Calu3 (cell line): Measurements from ENCODE around the gene SNX6. TPM values are rescaled to one million over a fixed set of nuclear protein-coding genes. Genes with fewer than 3 reads are reported as not detected.

Experiments used
- Bru-seq: library from RNA; stranded (reverse); fragments of 400-500 nt; gene quantifications from one replicate; lab custom pipeline; 2021; lab: Mats Ljungman, UMichigan
- BruChase-seq, 2 experiments: library from RNA; stranded (reverse); fragments of 400-500 nt; gene quantifications; one replicate each; lab custom pipeline; 2021; lab: Mats Ljungman, UMichigan
- BruUV-seq: library from RNA; stranded (reverse); fragments of 400-500 nt; replicated peaks from 2 replicates; lab custom pipeline; 2021; lab: Mats Ljungman, UMichigan
- CTCF ChIA-PET: fragments of 300-600 bp; sonication (Branson Sonifier 250); formaldehyde crosslinking; loops from one replicate; lab custom pipeline; 2022; ENCODE audit warnings: antibody characterized with exemption; lab: Charles Lee
- DNase-seq: peaks from one replicate; pipeline ENCODE4 v3.0.0; 2022
- H3K27ac Mint-ChIP-seq: one replicate; pipeline ENCODE4 v1.8.0; 2022; ENCODE audit warnings: mixed read lengths; ENCODE audit not compliant: unreplicated experiment
- H3K27me3 Mint-ChIP-seq: one replicate; pipeline ENCODE4 v1.8.0; 2022; ENCODE audit warnings: mixed read lengths; ENCODE audit not compliant: unreplicated experiment
- H3K36me3 Mint-ChIP-seq: one replicate; pipeline ENCODE4 v1.8.0; 2022; ENCODE audit warnings: mild to moderate bottlenecking, moderate library complexity, mixed read lengths; ENCODE audit not compliant: insufficient read depth, unreplicated experiment
- H3K4me1 Mint-ChIP-seq: one replicate; pipeline ENCODE4 v1.8.0; 2022; ENCODE audit warnings: mild to moderate bottlenecking, low read depth, mixed read lengths; ENCODE audit not compliant: unreplicated experiment
- H3K4me3 Mint-ChIP-seq: one replicate; pipeline ENCODE4 v1.8.0; 2022; ENCODE audit warnings: mild to moderate bottlenecking, low read depth, moderate library complexity, mixed read lengths; ENCODE audit not compliant: unreplicated experiment
- H3K9me3 Mint-ChIP-seq: one replicate; pipeline ENCODE4 v1.8.0; 2022; ENCODE audit warnings: low read depth, mixed read lengths; ENCODE audit not compliant: unreplicated experiment
- intact Hi-C: fragments of 100-400 bp; cut with micrococcal nuclease; formaldehyde crosslinking; loops from one replicate; pipeline ENCODE4 v1.10.0; 2022; ENCODE audit not compliant: unreplicated experiment
- long read RNA-seq: library from polyadenylated mRNA; stranded (forward); transcript quantifications from one replicate; pipeline ENCODE4 v2.0.0, GENCODE V29; 2022
- total RNA-seq: library from RNA; stranded (reverse); gene quantifications from 2 replicates; pipeline ENCODE4 v1.2.3, GENCODE V29; 2022
- TF ChIP-seq, protein P1 (sequence below): fragments of 200-600 bp; IDR thresholded peaks from one replicate; pipeline ENCODE4 v1.8.0; 2022; ENCODE audit warnings: antibody characterized with exemption; ENCODE audit not compliant: unreplicated experiment

Gene SNX6
- total RNA-seq (59.2 and 64.1 TPM in 2 replicates), Bru-seq, nascent RNA (percentile 75 among the genes with signal in this experiment), BruChase-seq, experiment 1, labeled RNA remaining after a 6-hour chase (percentile 81 among the genes with signal in this experiment), BruChase-seq, experiment 2, labeled RNA remaining after a 2-hour chase (percentile 74 among the genes with signal in this experiment)
- long read RNA-seq, transcript SNX6-202 (13 exons, 3,398 nt), result minor isoform, 13 of 141 reads
- long read RNA-seq, transcript SNX6-201 (14 exons, 2,001 nt), result major isoform, 106 of 141 reads
- long read RNA-seq, partial matches to known transcripts, result 9 of 141 reads
- long read RNA-seq, other reads (novel, unspliced or antisense), result 13 of 141 reads

DNA sequence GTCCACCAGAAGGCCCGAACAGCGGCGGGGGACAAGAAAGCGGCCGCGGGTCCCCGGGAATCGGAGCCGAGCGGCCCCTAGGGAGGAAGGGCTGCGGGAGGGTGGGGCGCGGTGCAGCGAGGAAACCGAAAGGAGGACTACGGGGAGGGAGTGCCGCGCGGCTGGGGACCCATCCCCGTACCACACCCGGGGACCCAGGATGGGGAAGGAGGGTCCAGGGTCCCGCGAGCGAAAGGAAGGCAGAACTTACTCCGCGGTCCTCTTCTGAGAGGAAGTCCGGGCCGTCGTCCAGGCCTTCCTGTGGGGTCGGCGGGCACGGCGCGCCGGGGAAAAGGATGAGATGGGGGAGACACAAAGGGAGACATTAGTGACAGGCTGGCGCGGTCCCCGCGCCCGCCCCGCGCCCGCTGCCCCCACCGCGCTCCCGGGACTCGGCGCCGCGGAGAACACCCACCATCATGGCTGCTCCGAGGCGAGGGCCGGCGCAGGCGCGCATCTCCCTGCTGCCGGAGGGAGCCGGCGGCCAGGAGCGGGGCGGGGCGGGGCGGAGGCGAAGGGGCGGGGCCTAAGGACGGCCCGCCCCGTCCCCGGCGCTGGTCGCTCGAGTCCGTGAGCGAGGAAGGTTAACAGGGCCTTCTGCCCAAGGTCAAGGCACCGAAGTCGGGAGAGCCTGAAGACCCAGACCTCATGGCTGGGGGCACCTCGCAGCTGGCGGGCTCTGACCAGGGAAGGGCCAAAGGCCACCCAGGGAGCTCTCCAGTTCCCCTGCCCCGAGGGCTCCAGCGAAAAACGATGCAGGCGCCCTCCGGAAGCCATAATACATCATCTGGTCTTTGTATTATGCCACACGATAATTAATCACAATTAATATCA, at the start of gene SNX6:
Gene SNX6 (minus strand): TSS at position 492 of the 873 bp plus-strand sequence. CDS start 32 bp downstream, at position 460.
- H3K27me3 Mint-ChIP-seq, result no peaks in the 10 kb centered on the region
- H3K27ac Mint-ChIP-seq, result peak within 1 kb of the TSS; percentile 94
- no peaks in the 10 kb centered on the region for H3K4me1 Mint-ChIP-seq
- BruUV-seq, result no TSS peak
- intact Hi-C loops, result no loop called here
- H3K36me3 Mint-ChIP-seq, result peaks cover 17% of the 10 kb centered on the region
- TF ChIP-seq, protein P1, sequence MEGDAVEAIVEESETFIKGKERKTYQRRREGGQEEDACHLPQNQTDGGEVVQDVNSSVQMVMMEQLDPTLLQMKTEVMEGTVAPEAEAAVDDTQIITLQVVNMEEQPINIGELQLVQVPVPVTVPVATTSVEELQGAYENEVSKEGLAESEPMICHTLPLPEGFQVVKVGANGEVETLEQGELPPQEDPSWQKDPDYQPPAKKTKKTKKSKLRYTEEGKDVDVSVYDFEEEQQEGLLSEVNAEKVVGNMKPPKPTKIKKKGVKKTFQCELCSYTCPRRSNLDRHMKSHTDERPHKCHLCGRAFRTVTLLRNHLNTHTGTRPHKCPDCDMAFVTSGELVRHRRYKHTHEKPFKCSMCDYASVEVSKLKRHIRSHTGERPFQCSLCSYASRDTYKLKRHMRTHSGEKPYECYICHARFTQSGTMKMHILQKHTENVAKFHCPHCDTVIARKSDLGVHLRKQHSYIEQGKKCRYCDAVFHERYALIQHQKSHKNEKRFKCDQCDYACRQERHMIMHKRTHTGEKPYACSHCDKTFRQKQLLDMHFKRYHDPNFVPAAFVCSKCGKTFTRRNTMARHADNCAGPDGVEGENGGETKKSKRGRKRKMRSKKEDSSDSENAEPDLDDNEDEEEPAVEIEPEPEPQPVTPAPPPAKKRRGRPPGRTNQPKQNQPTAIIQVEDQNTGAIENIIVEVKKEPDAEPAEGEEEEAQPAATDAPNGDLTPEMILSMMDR, result no peak
- CTCF ChIA-PET, result interaction anchor here (1.0 kb wide), 1 partner anchor 8 kb away, joined by 3 read pairs; no protein-coding TSS in a partner anchor
- DNase-seq, result peak; percentile 82
- H3K9me3 Mint-ChIP-seq, result peaks cover 2% of the 10 kb centered on the region
- peak within 1 kb of the TSS; percentile 90 for H3K4me3 Mint-ChIP-seq

DNA sequence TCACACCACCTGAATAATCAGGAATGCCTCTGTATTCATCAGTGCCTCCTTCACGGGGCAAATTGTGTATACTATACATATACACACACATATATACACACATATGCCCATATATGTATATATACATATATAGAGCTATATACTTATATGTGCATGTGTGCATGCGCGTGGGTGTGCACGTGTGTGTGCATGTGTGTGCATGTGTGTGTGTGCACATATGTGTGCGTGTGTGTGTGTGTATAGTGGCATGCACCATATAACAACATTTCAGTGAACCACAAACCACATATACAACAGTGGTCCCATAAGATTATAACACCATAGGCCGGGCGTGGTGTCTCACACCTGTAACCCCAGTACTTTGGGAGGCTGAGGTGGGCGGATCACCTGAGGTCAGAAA, 48.8 kb upstream of the SNX6 start:
- H3K9me3 Mint-ChIP-seq, result no peaks in the 10 kb centered on the region
- CTCF ChIA-PET, result no interaction called here
- intact Hi-C loops, result loop anchor here (10.0 kb wide), 1 partner anchor 746 kb away; no protein-coding TSS in a partner anchor
- no peaks in the 10 kb centered on the region for H3K4me1 Mint-ChIP-seq
- no peak overlapping the region for H3K27ac Mint-ChIP-seq
- DNase-seq, result no peak
- H3K27me3 Mint-ChIP-seq, result no peaks in the 10 kb centered on the region
- BruUV-seq, result no TSS peak
- TF ChIP-seq, protein P1, result no peak
- no peak overlapping the region for H3K4me3 Mint-ChIP-seq
- H3K36me3 Mint-ChIP-seq, result peaks cover 4% of the 10 kb centered on the region

- CTCF ChIA-PET, result interaction anchor here (0.6 kb wide), 1 partner anchor 35 kb away, joined by 3 read pairs; no protein-coding TSS in a partner anchor
- TF ChIP-seq, protein P1, result no peak
- peaks cover 4% of the 10 kb centered on the region for H3K36me3 Mint-ChIP-seq
- H3K27me3 Mint-ChIP-seq, result no peaks in the 10 kb centered on the region
- no peak overlapping the region for H3K4me3 Mint-ChIP-seq
- no TSS peak for BruUV-seq
- intact Hi-C loops, result loop anchor here (10.0 kb wide), 1 partner anchor 746 kb away; no protein-coding TSS in a partner anchor
- DNase-seq, result no peak
- no peaks in the 10 kb centered on the region for H3K9me3 Mint-ChIP-seq
- H3K27ac Mint-ChIP-seq, result no peak overlapping the region
- no peaks in the 10 kb centered on the region for H3K4me1 Mint-ChIP-seq
Measured at GRCh38 chr14:34678306-34678705, 48.4 kb upstream of the SNX6 start.

DNA sequence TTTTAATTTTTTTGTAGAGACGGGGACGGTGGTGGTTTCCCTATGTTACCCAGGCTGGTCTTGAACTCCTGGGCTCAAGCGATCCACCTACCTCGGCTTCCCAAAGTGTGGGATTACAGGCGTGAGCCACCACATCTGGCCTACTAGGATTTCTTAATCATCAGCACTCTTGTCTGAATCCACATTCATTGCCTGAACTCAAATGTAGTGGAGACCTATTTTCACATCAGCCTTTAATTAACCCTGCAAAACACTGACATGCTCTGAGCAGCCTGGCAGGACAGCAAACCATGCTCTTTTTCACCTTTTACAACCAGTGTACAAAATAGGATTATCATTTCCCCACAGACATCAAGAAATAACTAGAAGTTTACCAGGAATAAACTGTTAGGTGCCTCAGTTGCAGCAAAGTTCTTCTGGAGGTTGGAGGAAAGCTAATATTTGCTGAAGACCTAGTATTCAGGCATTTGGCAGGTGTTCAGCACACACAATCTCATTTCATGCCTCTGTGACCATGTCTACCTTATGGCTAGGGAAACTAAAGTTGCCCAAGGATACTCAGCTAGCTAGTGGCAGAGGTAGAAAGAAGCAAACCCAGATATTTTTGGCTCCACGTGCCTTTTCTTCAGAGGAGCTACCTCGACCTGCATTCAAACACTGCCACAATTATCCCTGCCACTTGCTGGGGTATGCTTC, 46.7 kb upstream of the SNX6 start:
- no peak overlapping the region for H3K4me3 Mint-ChIP-seq

More for the DNA sequence above, 46.7 kb upstream of the SNX6 start:
- intact Hi-C loops, result loop anchor here (10.0 kb wide), 1 partner anchor 748 kb away; no protein-coding TSS in a partner anchor
- H3K27me3 Mint-ChIP-seq, result no peaks in the 10 kb centered on the region
- DNase-seq, result no peak
- CTCF ChIA-PET, result no interaction called here
- no peaks in the 10 kb centered on the region for H3K9me3 Mint-ChIP-seq
- H3K4me1 Mint-ChIP-seq, result no peaks in the 10 kb centered on the region
- peaks cover 4% of the 10 kb centered on the region for H3K36me3 Mint-ChIP-seq
- BruUV-seq, result no TSS peak
- H3K27ac Mint-ChIP-seq, result no peak overlapping the region
- TF ChIP-seq, protein P1, result no peak
